Keratinocyte (primary cell): ENCODE data around the gene TMUB1. TPM values are rescaled to one million over a fixed set of nuclear protein-coding genes. Genes with fewer than 3 reads are reported as not detected.

ENCODE experiments used
- DNase-seq: peaks from one replicate; pipeline ENCODE4 v3.0.0-alpha.2; 2011; ENCODE audit warnings: low read depth, missing footprints, low spot score
- FAIRE-seq: peaks from 2 replicates; lab custom pipeline; 2011; peaks lifted over from hg19 to GRCh38; lab: Jason Lieb, UNC
- H2AFZ ChIP-seq: 2 replicates; pipeline ENCODE4 v1.6.0; 2012; ENCODE audit warnings: low read length, control low read depth, inconsistent platforms; ENCODE audit not compliant: control insufficient read depth
- H3K27ac ChIP-seq: 2 replicates; pipeline ENCODE4 v1.5.1; 2011; ENCODE audit warnings: low read length; ENCODE audit not compliant: control insufficient read depth, insufficient read depth
- H3K27me3 ChIP-seq: 3 replicates; pipeline ENCODE4 v1.6.0; 2011; ENCODE audit warnings: low read length; ENCODE audit not compliant: control insufficient read depth, insufficient read depth; ENCODE audit errors: extremely low read depth
- H3K36me3 ChIP-seq, 2 experiments: 2 replicates in 1 of 2; 3 replicates in 1 of 2; pipeline ENCODE4 v1.5.1; 2011; ENCODE audit warnings: low read length in 2 of 2, mild to moderate bottlenecking in 1 of 2; ENCODE audit not compliant: control insufficient read depth in 2 of 2, insufficient read depth in 2 of 2; ENCODE audit errors: extremely low read depth in 1 of 2
- H3K4me1 ChIP-seq: 3 replicates; pipeline ENCODE4 v1.5.1; 2011; ENCODE audit warnings: low read length; ENCODE audit not compliant: control insufficient read depth, insufficient read depth; ENCODE audit errors: extremely low read depth
- H3K4me2 ChIP-seq: 3 replicates; pipeline ENCODE4 v1.6.0; 2011; ENCODE audit warnings: low read depth, low read length; ENCODE audit not compliant: control insufficient read depth, insufficient read depth; ENCODE audit errors: extremely low read depth
- H3K4me3 ChIP-seq, 3 experiments: fragments of 200-600 bp in 1 of 3; sonication (generic) in 1 of 3; 2 replicates in 2 of 3; 3 replicates in 1 of 3; pipeline ENCODE4 v1.5.1; 2011 to 2016; ENCODE audit warnings: low read length in 3 of 3, mild to moderate bottlenecking in 3 of 3, control low read depth in 2 of 3, inconsistent platforms in 1 of 3, low read depth in 1 of 3, mixed read lengths in 1 of 3, mixed run types in 1 of 3, moderate library complexity in 1 of 3; ENCODE audit not compliant: control insufficient read depth in 2 of 3, insufficient read depth in 2 of 3; ENCODE audit errors: extremely low read depth in 1 of 3
- H3K79me2 ChIP-seq: 2 replicates; pipeline ENCODE4 v1.6.0; 2012; ENCODE audit warnings: low read length; ENCODE audit not compliant: control insufficient read depth, insufficient read depth
- H3K9ac ChIP-seq: 3 replicates; pipeline ENCODE4 v1.6.0; 2011; ENCODE audit warnings: low read length; ENCODE audit not compliant: control insufficient read depth, insufficient read depth; ENCODE audit errors: extremely low read depth
- H3K9me1 ChIP-seq: 3 replicates; pipeline ENCODE4 v1.6.0; 2011; ENCODE audit warnings: low read length; ENCODE audit not compliant: control insufficient read depth, insufficient read depth; ENCODE audit errors: extremely low read depth
- H3K9me3 ChIP-seq: 2 replicates; pipeline ENCODE4 v1.5.1; 2012; ENCODE audit warnings: low read depth, low read length; ENCODE audit not compliant: control insufficient read depth
- H4K20me1 ChIP-seq: 3 replicates; pipeline ENCODE4 v1.6.0; 2011; ENCODE audit warnings: low read length; ENCODE audit not compliant: control insufficient read depth, insufficient read depth; ENCODE audit errors: extremely low read depth
- CTCF ChIP-seq, 3 experiments: IDR thresholded peaks in 1 of 3; conservative IDR thresholded peaks in 1 of 3; optimal IDR thresholded peaks in 1 of 3; 2 replicates in 2 of 3; 3 replicates in 1 of 3; pipeline versions ENCODE3 to v1.5.1; 2011; ENCODE audit warnings: low read length in 3 of 3, mild to moderate bottlenecking in 3 of 3, moderate library complexity in 2 of 3, control low read depth in 1 of 3, inconsistent platforms in 1 of 3; ENCODE audit not compliant: insufficient read depth in 2 of 3; ENCODE audit errors: extremely low read depth in 1 of 3
- EZH2 ChIP-seq: IDR thresholded peaks from one replicate; pipeline ENCODE4 v1.6.1; 2012; ENCODE audit warnings: inconsistent platforms, mild to moderate bottlenecking, low read length, moderate library complexity
- dilution Hi-C: fragments of 300-500 bp; cut with MboI; formaldehyde crosslinking; loops from one replicate; pipeline ENCODE4 v1.7.0; 2020; ENCODE audit warnings: low sequenced_read_pairs; ENCODE audit not compliant: extremely low pct_ligation_motif_present
- polyA plus RNA-seq, 5 experiments: library from polyadenylated mRNA; depleted of rRNA in 3 of 5; stranded (reverse) in 3 of 5; stranded (forward) in 1 of 5; unstranded in 1 of 5; fragments of >200 nt; gene quantifications; 1 replicate in 1 of 5; 2 replicates in 3 of 5; 3 replicates in 1 of 5; pipeline versions ENCODE4 v1.2.1 to v1.2.3, GENCODE V29; 2011 to 2012; ENCODE audit warnings: missing spikeins in 2 of 5, low read depth in 1 of 5, low replicate concordance in 1 of 5

The TMUB1 gene
- polyA plus RNA-seq, 1 donor (not counting 4 experiments of a cell fraction or from before 2014, with no cell fraction given): 12.2 TPM

GRCh38 chr7:151066273-151066974 lies 16.9 kb downstream of the TMUB1 start:
- FAIRE-seq (no peak), DNase-seq (no peak)
- dilution Hi-C loops: no loop called here
- Histone ChIP-seq H3K27ac (no peak overlapping the region), H2AFZ (no peak overlapping the region), H3K9ac (no peak overlapping the region), H3K27me3 (no peaks in the 10 kb centered on the region), H3K79me2 (peaks cover 18% of the 10 kb centered on the region), H3K36me3 (peaks cover 35 to 40% of the 10 kb centered on the region in 2 experiments), H3K4me1 (peaks cover 18% of the 10 kb centered on the region), H4K20me1 (peaks cover 3% of the 10 kb centered on the region), H3K4me3 (no peak overlapping the region), H3K9me1 (peaks cover 4% of the 10 kb centered on the region), H3K4me2 (no peak overlapping the region), H3K9me3 (no peaks in the 10 kb centered on the region)
- no peak for TF ChIP-seq CTCF (optimal IDR thresholded peaks at IDR 0.05 in 1 of 3, IDR thresholded peaks at IDR 0.05 in 1 of 3, conservative IDR thresholded peaks at IDR 0.05 in 1 of 3; ENCODE audit: extremely low read depth in 1 of 3, insufficient read depth in 2 of 3, low read length in 3 of 3)
- TF ChIP-seq EZH2: no peak

- peaks cover 3% of the 10 kb centered on the region for H4K20me1 ChIP-seq
- H3K36me3 ChIP-seq: peaks cover 32 to 35% of the 10 kb centered on the region in 2 experiments
- H3K9me3 ChIP-seq: no peaks in the 10 kb centered on the region
- no peaks in the 10 kb centered on the region for H3K27me3 ChIP-seq
- H3K27ac ChIP-seq: no peak overlapping the region
- H3K9ac ChIP-seq: no peak overlapping the region
- FAIRE-seq: no peak
- H3K9me1 ChIP-seq: peaks cover 4% of the 10 kb centered on the region
- no peak for DNase-seq
- H2AFZ ChIP-seq: no peak overlapping the region
- H3K4me2 ChIP-seq: no peak overlapping the region
- peaks cover 22% of the 10 kb centered on the region for H3K4me1 ChIP-seq
- TF ChIP-seq CTCF (optimal IDR thresholded peaks at IDR 0.05 in 1 of 3, IDR thresholded peaks at IDR 0.05 in 1 of 3, conservative IDR thresholded peaks at IDR 0.05 in 1 of 3; ENCODE audit: extremely low read depth in 1 of 3, insufficient read depth in 2 of 3, low read length in 3 of 3) (no peak), EZH2 (no peak)
- dilution Hi-C loops: no loop called here
- peaks cover 26% of the 10 kb centered on the region for H3K79me2 ChIP-seq
- H3K4me3 ChIP-seq: no peak overlapping the region
These were observed 17.8 kb downstream of the TMUB1 start for GRCh38 chr7:151065516-151065915.
